Panc1 (cell line): ENCODE measurements around the gene ATP2B2. TPM values are rescaled to one million over a fixed set of nuclear protein-coding genes. Genes with fewer than 3 reads are reported as not detected.

Experiments used
- ATAC-seq: fragments of 200-7000 bp; cut with Tn5 transposase; 2 replicates; pipeline ENCODE4 v1.9.1; 2020; ENCODE audit warnings: mild to moderate bottlenecking, moderate library complexity
- BruUV-seq: library from RNA; stranded (reverse); fragments of 400-500 nt; replicated peaks from 2 replicates; lab custom pipeline; 2021; lab: Mats Ljungman, UMichigan
- CTCF ChIA-PET: fragments of 300-600 bp; sonication (Branson Sonifier 250); formaldehyde crosslinking; loops from one replicate; lab custom pipeline; 2022; ENCODE audit warnings: antibody characterized with exemption; lab: Charles Lee
- POLR2A ChIA-PET: fragments of 300-600 bp; sonication (Branson Sonifier 250); formaldehyde crosslinking; loops from one replicate; lab custom pipeline; 2022; ENCODE audit warnings: antibody characterized with exemption; lab: Charles Lee
- DNase-seq: peaks from one replicate; pipeline ENCODE4 v3.0.0-alpha.2; 2010; ENCODE audit warnings: low read depth, low spot score
- H3K27ac ChIP-seq: 2 replicates; pipeline ENCODE4 v1.5.1; 2011; ENCODE audit warnings: mild to moderate bottlenecking, low read length, inconsistent platforms
- H3K27me3 ChIP-seq: fragments of 200-500 bp; sonication (Bioruptor generic); 2 replicates; pipeline ENCODE4 v1.6.0; 2014; ENCODE audit warnings: low read length, inconsistent platforms; ENCODE audit not compliant: control insufficient read depth, insufficient read depth
- H3K36me3 ChIP-seq: fragments of 200-500 bp; sonication (Bioruptor generic); 2 replicates; pipeline ENCODE4 v1.5.1; 2014; ENCODE audit warnings: inconsistent platforms, mild to moderate bottlenecking, low read length, moderate library complexity; ENCODE audit not compliant: control insufficient read depth, insufficient read depth
- H3K4me1 ChIP-seq: 2 replicates; pipeline ENCODE4 v1.5.1; 2011; ENCODE audit warnings: inconsistent platforms, mild to moderate bottlenecking, low read length, moderate library complexity; ENCODE audit not compliant: control insufficient read depth, insufficient read depth
- H3K4me3 ChIP-seq, 2 experiments: 2 replicates each; pipeline ENCODE4 v1.5.1; 2011 to 2012; ENCODE audit warnings: low read depth in 2 of 2, low read length in 2 of 2, mild to moderate bottlenecking in 2 of 2, inconsistent platforms in 1 of 2, moderate library complexity in 1 of 2
- H3K9me3 ChIP-seq: fragments of 200-500 bp; sonication (Bioruptor generic); 2 replicates; pipeline ENCODE4 v1.5.1; 2014; ENCODE audit warnings: low read depth, mild to moderate bottlenecking, inconsistent platforms, low read length, moderate library complexity; ENCODE audit not compliant: control insufficient read depth, insufficient read depth
- CTCF ChIP-seq: fragments of 450-650 bp; IDR thresholded peaks from 2 replicates; pipeline ENCODE4 v1.5.1; 2017; ENCODE audit warnings: mild to moderate bottlenecking
- POLR2AphosphoS5 ChIP-seq: IDR thresholded peaks from 2 replicates; pipeline ENCODE4 v1.6.1; 2012; ENCODE audit warnings: mild to moderate bottlenecking, low read depth, low read length, moderate library complexity
- REST ChIP-seq, 2 experiments: IDR thresholded peaks; 2 replicates each; pipeline ENCODE4 v1.6.1; 2011 to 2012; ENCODE audit warnings: low read depth in 2 of 2, control low read depth in 1 of 2, low read length in 1 of 2, mild to moderate bottlenecking in 1 of 2, moderate library complexity in 1 of 2; ENCODE audit not compliant: insufficient read depth in 1 of 2
- SIN3A ChIP-seq: IDR thresholded peaks from 2 replicates; pipeline ENCODE4 v1.6.1; 2012; ENCODE audit warnings: low read depth, mild to moderate bottlenecking, low read length, moderate library complexity, borderline replicate concordance; ENCODE audit not compliant: insufficient read depth
- TCF7L2 ChIP-seq: IDR thresholded peaks from 2 replicates; pipeline ENCODE4 v1.6.1; 2011; ENCODE audit warnings: mild to moderate bottlenecking, low read depth, low read length, inconsistent platforms
- in situ Hi-C: cut with HindIII; loops from 2 replicates; pipeline ENCODE4 v1.10.0; 2016; ENCODE audit warnings: low sequenced_read_pairs, low pct_unique_long_range_greater_than_20kb
- intact Hi-C: fragments of 100-400 bp; cut with micrococcal nuclease; formaldehyde crosslinking; loops from one replicate; pipeline ENCODE4 v1.10.0; 2022; ENCODE audit not compliant: unreplicated experiment
- total RNA-seq: library from RNA; stranded (reverse); gene quantifications from one replicate; pipeline ENCODE4 v1.2.1, GENCODE V29; 2021; ENCODE audit not compliant: unreplicated experiment

ATP2B2 gene
- total RNA-seq, 1 experiment from 2014 or later: not detected

- intact Hi-C loops: no loop called here
- no peak for ATAC-seq
Observed at GRCh38 chr3:10367506-10367905, 137.9 kb downstream of the ATP2B2 start.

GRCh38 chr3:10366651-10367101 lies 138.7 kb downstream of the ATP2B2 start:
- Histone ChIP-seq H3K27ac (no peak overlapping the region), H3K27me3 (no peaks in the 10 kb centered on the region), H3K4me3 (no peak overlapping the region), H3K9me3 (no peaks in the 10 kb centered on the region), H3K36me3 (no peaks in the 10 kb centered on the region), H3K4me1 (no peaks in the 10 kb centered on the region)
- ChIA-PET POLR2A (no interaction called here), CTCF (no interaction called here)
- BruUV-seq: no TSS peak
- no peak for TF ChIP-seq SIN3A
- no peak for TF ChIP-seq CTCF
- TF ChIP-seq POLR2AphosphoS5: no peak
- no peak for TF ChIP-seq TCF7L2
- no peak for TF ChIP-seq REST (IDR thresholded peaks at IDR 0.05; ENCODE audit: insufficient read depth in 1 of 2, low read depth in 2 of 2, low read length in 1 of 2)
- ATAC-seq: peak; percentile 90
- in situ Hi-C loops (no loop called here), intact Hi-C loops (no loop called here)
- DNase-seq: peak; percentile 55

More at GRCh38 chr3:10367506-10367905, 137.9 kb downstream of the ATP2B2 start:
- ChIA-PET CTCF (no interaction called here), POLR2A (no interaction called here)
- H3K27me3 ChIP-seq: no peaks in the 10 kb centered on the region
- no peak for DNase-seq
- no peak for TF ChIP-seq REST (IDR thresholded peaks at IDR 0.05; ENCODE audit: insufficient read depth in 1 of 2, low read depth in 2 of 2, low read length in 1 of 2)
- no peak for TF ChIP-seq TCF7L2
- TF ChIP-seq CTCF: no peak
- TF ChIP-seq SIN3A: no peak
- no peak for TF ChIP-seq POLR2AphosphoS5
- in situ Hi-C loops: no loop called here
- no peaks in the 10 kb centered on the region for H3K9me3 ChIP-seq
- no peak overlapping the region for H3K27ac ChIP-seq
- no peak overlapping the region for H3K4me3 ChIP-seq
- H3K4me1 ChIP-seq: no peaks in the 10 kb centered on the region
- no peaks in the 10 kb centered on the region for H3K36me3 ChIP-seq
- no TSS peak for BruUV-seq
